ENCODE results near the gene DEPDC7. TPM values are rescaled to one million over a fixed set of nuclear protein-coding genes. Genes with fewer than 3 reads are reported as not detected.

The DEPDC7 gene
- total RNA-seq, 4 donors from 2014 or later = 0.46 to 1.8 (median 0.87) TPM

DNA sequence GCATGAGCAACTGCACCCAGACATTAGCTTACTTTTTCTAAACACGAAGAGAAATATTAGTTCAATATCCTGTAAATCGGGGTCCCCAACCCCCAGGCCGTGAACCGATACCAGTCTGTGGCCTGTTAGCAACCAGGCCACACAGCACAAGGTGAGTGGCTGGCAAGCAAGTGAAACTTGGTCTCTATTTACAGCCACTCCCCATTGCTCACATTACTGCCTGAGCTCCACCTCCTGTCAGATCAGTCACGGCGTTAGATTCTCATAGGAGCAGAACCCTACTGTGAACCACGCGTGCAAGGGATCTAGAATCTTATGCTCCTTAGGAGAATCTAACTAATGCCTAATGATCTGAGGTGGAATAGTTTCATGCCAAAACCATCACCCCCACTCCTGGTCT, 27.8 kb upstream of the DEPDC7 start:
- DNase-seq (ENCODE audit: low spot score) = no peak
- ATAC-seq (ENCODE audit: low FRiP score) = no peak

GRCh38 chr11:32990481-32990880, 25.2 kb upstream of the DEPDC7 start:
- TF ChIP-seq, protein P1, sequence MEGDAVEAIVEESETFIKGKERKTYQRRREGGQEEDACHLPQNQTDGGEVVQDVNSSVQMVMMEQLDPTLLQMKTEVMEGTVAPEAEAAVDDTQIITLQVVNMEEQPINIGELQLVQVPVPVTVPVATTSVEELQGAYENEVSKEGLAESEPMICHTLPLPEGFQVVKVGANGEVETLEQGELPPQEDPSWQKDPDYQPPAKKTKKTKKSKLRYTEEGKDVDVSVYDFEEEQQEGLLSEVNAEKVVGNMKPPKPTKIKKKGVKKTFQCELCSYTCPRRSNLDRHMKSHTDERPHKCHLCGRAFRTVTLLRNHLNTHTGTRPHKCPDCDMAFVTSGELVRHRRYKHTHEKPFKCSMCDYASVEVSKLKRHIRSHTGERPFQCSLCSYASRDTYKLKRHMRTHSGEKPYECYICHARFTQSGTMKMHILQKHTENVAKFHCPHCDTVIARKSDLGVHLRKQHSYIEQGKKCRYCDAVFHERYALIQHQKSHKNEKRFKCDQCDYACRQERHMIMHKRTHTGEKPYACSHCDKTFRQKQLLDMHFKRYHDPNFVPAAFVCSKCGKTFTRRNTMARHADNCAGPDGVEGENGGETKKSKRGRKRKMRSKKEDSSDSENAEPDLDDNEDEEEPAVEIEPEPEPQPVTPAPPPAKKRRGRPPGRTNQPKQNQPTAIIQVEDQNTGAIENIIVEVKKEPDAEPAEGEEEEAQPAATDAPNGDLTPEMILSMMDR (IDR thresholded peaks at IDR 0.05) = no peak
- no peak for DNase-seq (ENCODE audit: low spot score)
- ATAC-seq (ENCODE audit: low FRiP score) = no peak

More for the DNA sequence above, 27.8 kb upstream of the DEPDC7 start:
- TF ChIP-seq, protein P1 (IDR thresholded peaks at IDR 0.05) = no peak

GRCh38 chr11:32991427-32991826, 24.3 kb upstream of the DEPDC7 start:
- ATAC-seq (ENCODE audit: low FRiP score) = no peak

DNA sequence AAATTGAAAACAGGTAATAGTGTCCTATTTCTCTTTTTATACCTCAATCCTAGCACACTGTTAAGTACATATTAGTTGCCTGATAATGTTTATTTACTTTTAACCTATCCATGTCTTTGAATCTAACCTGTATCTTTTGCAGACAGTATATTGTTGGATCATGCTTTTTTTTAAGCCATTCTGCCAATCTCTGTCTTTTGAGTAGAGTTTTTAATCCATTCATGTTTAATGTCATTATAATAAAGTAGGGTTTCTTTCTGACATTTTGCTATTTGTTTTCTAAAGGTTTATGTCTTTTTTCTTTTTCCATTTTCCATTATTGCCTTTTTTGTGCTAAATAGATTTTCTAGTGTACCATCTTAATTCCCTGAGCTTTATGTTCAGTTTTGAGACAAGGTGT, 23.8 kb upstream of the DEPDC7 start:
- TF ChIP-seq, protein P1 (IDR thresholded peaks at IDR 0.05) = no peak
- ATAC-seq (ENCODE audit: low FRiP score) = no peak
- no peak for DNase-seq (ENCODE audit: low spot score)

More at GRCh38 chr11:32991427-32991826, 24.3 kb upstream of the DEPDC7 start:
- DNase-seq (ENCODE audit: low spot score) = no peak
- TF ChIP-seq, protein P1 (IDR thresholded peaks at IDR 0.05) = no peak

DNA sequence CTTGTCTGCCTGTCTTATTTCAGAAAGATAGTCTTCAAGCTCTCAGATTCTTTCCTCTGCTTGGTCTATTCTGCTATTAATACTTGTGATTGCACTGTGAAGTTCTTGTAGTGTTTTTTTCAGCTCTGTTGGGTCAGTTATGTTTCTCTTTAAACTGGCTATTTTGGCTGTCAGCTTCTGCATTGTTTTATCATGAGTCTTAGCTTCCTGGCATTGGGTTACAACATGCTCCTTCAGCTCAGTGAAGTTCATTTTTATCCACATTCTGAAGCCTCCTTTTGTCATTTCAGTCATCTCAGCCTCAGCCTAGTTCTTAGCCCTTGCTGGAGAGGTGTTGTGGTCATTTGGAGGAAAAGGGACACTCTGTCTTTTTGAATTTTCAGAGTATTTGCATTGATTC, 15.5 kb upstream of the DEPDC7 start:
- TF ChIP-seq, protein P1 (IDR thresholded peaks at IDR 0.05) = no peak
- DNase-seq (ENCODE audit: low spot score) (no peak), ATAC-seq (ENCODE audit: low FRiP score) (no peak)

- TF ChIP-seq, protein P1 (IDR thresholded peaks at IDR 0.05) = no peak
- ATAC-seq (ENCODE audit: low FRiP score) (no peak), DNase-seq (ENCODE audit: low spot score) (no peak)
These were observed 14.4 kb upstream of the DEPDC7 start for GRCh38 chr11:33001281-33001680.

DNA sequence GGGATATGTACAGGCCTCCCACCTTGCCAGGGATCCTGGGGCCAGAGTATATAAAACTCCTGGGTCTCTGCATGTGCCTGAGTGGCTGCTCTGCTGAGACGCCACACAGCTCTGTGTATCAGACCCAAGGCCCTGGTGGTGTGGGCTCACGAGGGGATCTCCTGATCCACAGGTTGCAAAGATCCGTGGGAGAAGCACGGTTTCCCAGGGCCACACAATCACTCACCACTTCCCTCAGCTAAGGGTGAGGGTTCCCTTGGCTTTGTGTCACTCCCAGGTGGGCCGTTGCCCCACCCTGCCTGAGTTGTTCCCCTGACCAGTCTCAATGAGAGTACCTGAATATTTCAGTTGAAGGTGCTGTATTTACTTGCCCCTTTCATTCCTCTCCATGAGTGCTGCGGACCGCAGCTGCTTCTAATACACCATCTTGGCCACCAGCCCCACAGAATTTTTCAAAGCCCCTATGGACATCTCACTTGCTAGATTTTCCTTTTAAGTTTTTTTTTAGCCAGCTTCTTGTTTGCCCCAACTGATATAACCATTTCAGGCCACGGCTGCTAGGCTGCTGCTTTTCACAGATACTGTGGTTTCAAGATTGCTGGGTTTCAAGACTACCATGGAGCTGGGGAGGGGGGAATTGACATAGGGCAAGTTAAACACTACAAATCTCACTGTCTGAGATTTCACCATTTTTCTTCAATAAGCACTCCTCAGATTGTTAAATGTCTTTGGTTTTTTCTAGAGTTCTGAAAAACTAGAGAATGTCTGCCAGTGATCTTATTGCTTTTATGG, 13.7 kb upstream of the DEPDC7 start:
- ATAC-seq (ENCODE audit: low FRiP score) (no peak), DNase-seq (ENCODE audit: low spot score) (no peak)
- TF ChIP-seq, protein P1 (IDR thresholded peaks at IDR 0.05) = no peak
